ENCODE results near the gene NCAN. TPM values are rescaled to one million over a fixed set of nuclear protein-coding genes. Genes with fewer than 3 reads are reported as not detected.

Gene NCAN
- total and polyA plus RNA-seq, 9 of the 15 experiments (the other 6 are each of a cell fraction or from before 2014, with no cell fraction given) = 0.04 TPM; not detected in 8

DNA sequence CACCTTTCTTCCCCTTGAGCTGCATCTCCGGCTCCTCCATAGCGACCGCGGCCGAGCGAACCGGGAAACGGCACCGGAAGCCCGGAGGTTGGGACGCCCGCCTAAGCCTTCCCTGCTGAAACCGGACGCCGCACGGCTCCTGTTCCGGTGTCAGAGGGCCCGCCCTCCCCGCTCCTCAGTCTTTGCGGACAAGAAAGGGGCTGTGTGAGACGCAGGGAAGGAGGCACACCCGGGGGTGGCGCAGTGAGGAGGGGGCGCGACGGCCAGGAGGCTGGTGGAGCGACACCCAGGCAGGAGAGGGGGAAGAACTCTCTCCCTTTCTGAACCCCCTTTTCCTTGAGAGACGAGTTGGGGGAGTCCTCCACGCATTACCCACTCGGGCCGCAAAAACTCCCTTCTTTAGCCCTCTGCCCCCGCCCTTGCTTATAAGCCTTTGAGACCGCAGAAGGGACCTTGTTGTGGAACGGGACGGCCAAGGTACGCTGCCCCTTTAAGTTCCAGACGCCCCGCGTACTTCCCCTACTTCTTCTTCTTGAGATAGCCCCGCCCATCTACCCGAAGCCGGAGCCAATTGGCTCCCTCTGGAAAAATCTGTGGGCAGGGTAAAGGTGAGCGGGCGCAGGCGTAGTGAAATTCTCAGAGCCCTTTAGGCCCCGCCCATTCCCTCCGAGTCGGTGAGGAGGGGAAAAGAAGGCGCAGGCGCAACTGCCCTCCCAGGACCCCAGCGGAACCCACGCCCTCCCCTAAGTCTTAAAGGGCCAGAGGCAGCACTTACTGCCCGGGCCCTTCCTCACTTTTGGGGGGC lies 19.5 kb upstream of the NCAN start, which contains the start of the genes BORCS8 and RFXANK (continued):
- TF ChIP-seq, protein P1, sequence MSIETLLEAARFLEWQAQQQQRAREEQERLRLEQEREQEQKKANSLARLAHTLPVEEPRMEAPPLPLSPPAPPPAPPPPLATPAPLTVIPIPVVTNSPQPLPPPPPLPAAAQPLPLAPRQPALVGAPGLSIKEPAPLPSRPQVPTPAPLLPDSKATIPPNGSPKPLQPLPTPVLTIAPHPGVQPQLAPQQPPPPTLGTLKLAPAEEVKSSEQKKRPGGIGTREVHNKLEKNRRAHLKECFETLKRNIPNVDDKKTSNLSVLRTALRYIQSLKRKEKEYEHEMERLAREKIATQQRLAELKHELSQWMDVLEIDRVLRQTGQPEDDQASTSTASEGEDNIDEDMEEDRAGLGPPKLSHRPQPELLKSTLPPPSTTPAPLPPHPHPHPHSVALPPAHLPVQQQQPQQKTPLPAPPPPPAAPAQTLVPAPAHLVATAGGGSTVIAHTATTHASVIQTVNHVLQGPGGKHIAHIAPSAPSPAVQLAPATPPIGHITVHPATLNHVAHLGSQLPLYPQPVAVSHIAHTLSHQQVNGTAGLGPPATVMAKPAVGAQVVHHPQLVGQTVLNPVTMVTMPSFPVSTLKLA (conservative IDR thresholded peaks at IDR 0.05) = peak; percentile 64 to 79
- TF ChIP-seq, protein P2, sequence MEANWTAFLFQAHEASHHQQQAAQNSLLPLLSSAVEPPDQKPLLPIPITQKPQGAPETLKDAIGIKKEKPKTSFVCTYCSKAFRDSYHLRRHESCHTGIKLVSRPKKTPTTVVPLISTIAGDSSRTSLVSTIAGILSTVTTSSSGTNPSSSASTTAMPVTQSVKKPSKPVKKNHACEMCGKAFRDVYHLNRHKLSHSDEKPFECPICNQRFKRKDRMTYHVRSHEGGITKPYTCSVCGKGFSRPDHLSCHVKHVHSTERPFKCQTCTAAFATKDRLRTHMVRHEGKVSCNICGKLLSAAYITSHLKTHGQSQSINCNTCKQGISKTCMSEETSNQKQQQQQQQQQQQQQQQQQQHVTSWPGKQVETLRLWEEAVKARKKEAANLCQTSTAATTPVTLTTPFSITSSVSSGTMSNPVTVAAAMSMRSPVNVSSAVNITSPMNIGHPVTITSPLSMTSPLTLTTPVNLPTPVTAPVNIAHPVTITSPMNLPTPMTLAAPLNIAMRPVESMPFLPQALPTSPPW (CRISPR knock-in tag; IDR thresholded peaks at IDR 0.05) = peak; percentile 97
- TF ChIP-seq SIN3A (IDR thresholded peaks at IDR 0.05; ENCODE audit: borderline replicate concordance in 2 of 2, control insufficient read depth in 1 of 2, low read depth in 2 of 2, low read length in 2 of 2) = peak in 1 of 2 experiments; percentile 85; a peak in 3 of 4 replicates
- TF ChIP-seq, protein P3, sequence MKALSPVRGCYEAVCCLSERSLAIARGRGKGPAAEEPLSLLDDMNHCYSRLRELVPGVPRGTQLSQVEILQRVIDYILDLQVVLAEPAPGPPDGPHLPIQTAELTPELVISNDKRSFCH (CRISPR knock-in tag; IDR thresholded peaks at IDR 0.05) = no peak
- TF ChIP-seq, protein P3 (tag; IDR thresholded peaks at IDR 0.05) = peak; percentile 86; the same call in 1 of the 2 replicates
- TF ChIP-seq GATA2 (CRISPR knock-in tag; IDR thresholded peaks at IDR 0.05) = no peak
- peak; percentile 93 for TF ChIP-seq RB1 (IDR thresholded peaks at IDR 0.05; ENCODE audit: low read depth)
- TF ChIP-seq, protein P4, sequence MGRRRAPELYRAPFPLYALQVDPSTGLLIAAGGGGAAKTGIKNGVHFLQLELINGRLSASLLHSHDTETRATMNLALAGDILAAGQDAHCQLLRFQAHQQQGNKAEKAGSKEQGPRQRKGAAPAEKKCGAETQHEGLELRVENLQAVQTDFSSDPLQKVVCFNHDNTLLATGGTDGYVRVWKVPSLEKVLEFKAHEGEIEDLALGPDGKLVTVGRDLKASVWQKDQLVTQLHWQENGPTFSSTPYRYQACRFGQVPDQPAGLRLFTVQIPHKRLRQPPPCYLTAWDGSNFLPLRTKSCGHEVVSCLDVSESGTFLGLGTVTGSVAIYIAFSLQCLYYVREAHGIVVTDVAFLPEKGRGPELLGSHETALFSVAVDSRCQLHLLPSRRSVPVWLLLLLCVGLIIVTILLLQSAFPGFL (CRISPR knock-in tag; IDR thresholded peaks at IDR 0.05) = no peak
- no peak for TF ChIP-seq MCM5 (IDR thresholded peaks at IDR 0.05; ENCODE audit: low read depth)
- TF ChIP-seq, protein P5, sequence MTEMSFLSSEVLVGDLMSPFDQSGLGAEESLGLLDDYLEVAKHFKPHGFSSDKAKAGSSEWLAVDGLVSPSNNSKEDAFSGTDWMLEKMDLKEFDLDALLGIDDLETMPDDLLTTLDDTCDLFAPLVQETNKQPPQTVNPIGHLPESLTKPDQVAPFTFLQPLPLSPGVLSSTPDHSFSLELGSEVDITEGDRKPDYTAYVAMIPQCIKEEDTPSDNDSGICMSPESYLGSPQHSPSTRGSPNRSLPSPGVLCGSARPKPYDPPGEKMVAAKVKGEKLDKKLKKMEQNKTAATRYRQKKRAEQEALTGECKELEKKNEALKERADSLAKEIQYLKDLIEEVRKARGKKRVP (CRISPR knock-in tag; IDR thresholded peaks at IDR 0.05) = no peak

Measured in K562 (cell line).